ENCODE data around the gene ATP1B4.

DNA sequence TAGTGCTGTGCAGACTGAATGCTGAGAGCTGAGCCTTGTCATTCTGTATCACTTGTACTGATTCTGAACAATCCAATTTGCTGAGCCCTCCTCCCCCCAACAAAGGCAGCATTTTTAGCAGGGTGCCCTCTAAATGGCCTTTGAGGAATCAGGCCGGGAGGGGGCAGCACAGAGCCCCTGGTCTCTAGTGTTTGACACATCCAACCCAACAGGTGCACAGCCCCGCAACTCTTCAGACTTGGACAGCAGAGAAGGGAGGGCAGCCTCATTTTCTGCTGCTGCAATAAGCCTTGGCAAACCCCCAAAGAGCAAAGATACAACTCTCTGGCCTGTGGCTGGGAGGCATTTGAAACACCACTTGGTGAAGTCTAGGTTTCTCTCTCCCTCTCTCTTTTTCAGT is 3.4 kb downstream of the ATP1B4 start:
- TF ChIP-seq FOXA1 (IDR thresholded peaks at IDR 0.05) = no peak
- no peak for TF ChIP-seq FOXM1 (IDR thresholded peaks at IDR 0.05; ENCODE audit: borderline replicate concordance)
- no peak for TF ChIP-seq CTBP1 (IDR thresholded peaks at IDR 0.05; ENCODE audit: borderline replicate concordance)
- no peak for TF ChIP-seq FOXK2 (IDR thresholded peaks at IDR 0.05)
- no peak for TF ChIP-seq TARDBP (IDR thresholded peaks at IDR 0.05)
- TF ChIP-seq ZNF384 (IDR thresholded peaks at IDR 0.05) = no peak
- TF ChIP-seq SP1 (IDR thresholded peaks at IDR 0.05) = no peak
- no peak for TF ChIP-seq BHLHE40 (IDR thresholded peaks at IDR 0.05; ENCODE audit: borderline replicate concordance)
- TF ChIP-seq NFRKB (IDR thresholded peaks at IDR 0.05) = no peak
- no peak for TF ChIP-seq L3MBTL2 (conservative IDR thresholded peaks at IDR 0.05)
- TF ChIP-seq, protein P1, sequence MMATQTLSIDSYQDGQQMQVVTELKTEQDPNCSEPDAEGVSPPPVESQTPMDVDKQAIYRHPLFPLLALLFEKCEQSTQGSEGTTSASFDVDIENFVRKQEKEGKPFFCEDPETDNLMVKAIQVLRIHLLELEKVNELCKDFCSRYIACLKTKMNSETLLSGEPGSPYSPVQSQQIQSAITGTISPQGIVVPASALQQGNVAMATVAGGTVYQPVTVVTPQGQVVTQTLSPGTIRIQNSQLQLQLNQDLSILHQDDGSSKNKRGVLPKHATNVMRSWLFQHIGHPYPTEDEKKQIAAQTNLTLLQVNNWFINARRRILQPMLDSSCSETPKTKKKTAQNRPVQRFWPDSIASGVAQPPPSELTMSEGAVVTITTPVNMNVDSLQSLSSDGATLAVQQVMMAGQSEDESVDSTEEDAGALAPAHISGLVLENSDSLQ (IDR thresholded peaks at IDR 0.05) = no peak
- TF ChIP-seq ELF4 (IDR thresholded peaks at IDR 0.05) = no peak
- no peak for TF ChIP-seq SUZ12 (IDR thresholded peaks at IDR 0.05)

All from HEK293T (cell line).